SK-N-SH treated with all-trans-retinoic acid at 6 μM for 48 hours (cell line): ENCODE data around the gene MKKS.

Experiments
- ATAC-seq: fragments of 200-7000 bp; cut with Tn5 transposase; 3 replicates; pipeline ENCODE4 v1.9.1; 2020; ENCODE audit warnings: mild to moderate bottlenecking, moderate library complexity
- ARNTL ChIP-seq: fragments of 450-650 bp; formaldehyde crosslinking; IDR thresholded peaks from 2 replicates; pipeline ENCODE4 v1.5.0; 2020; ENCODE audit warnings: low read depth, mild to moderate bottlenecking, moderate library complexity, borderline replicate concordance
- BACH2 ChIP-seq: fragments of 250-450 bp; sonication (Bioruptor Pico); IDR thresholded peaks from 2 replicates; pipeline ENCODE4 v1.9.0; 2021; ENCODE audit warnings: mild to moderate bottlenecking, borderline replicate concordance
- CSDC2 ChIP-seq: fragments of 250-450 bp; sonication (Bioruptor Pico); IDR thresholded peaks from 2 replicates; pipeline ENCODE4 v1.5.0; 2020; ENCODE audit warnings: mild to moderate bottlenecking, moderate library complexity
- ESRRG ChIP-seq: fragments of 250-450 bp; sonication (Bioruptor Pico); IDR thresholded peaks from 2 replicates; pipeline ENCODE4 v1.6.1; 2021; ENCODE audit warnings: mild to moderate bottlenecking
- GLIS3 ChIP-seq: fragments of 250-450 bp; sonication (Bioruptor Pico); IDR thresholded peaks from 2 replicates; pipeline ENCODE4 v1.5.0; 2020; ENCODE audit warnings: mild to moderate bottlenecking, moderate library complexity
- ISL1 ChIP-seq: fragments of 250-450 bp; sonication (Bioruptor Pico); IDR thresholded peaks from 2 replicates; pipeline ENCODE4 v2.1.2; 2022; ENCODE audit warnings: mild to moderate bottlenecking, moderate library complexity
- OSR1 ChIP-seq: fragments of 250-450 bp; sonication (Bioruptor Pico); IDR thresholded peaks from 2 replicates; pipeline ENCODE4 v1.8.0; 2022; ENCODE audit warnings: moderate library complexity, mild to moderate bottlenecking, inconsistent platforms
- PPARA ChIP-seq: fragments of 250-450 bp; sonication (Bioruptor Pico); IDR thresholded peaks from 2 replicates; pipeline ENCODE4 v1.5.0; 2020; ENCODE audit warnings: mild to moderate bottlenecking, borderline replicate concordance
- RARB ChIP-seq: fragments of 250-450 bp; sonication (Bioruptor Pico); IDR thresholded peaks from 2 replicates; pipeline ENCODE4 v1.8.0; 2021; ENCODE audit warnings: mild to moderate bottlenecking, moderate library complexity
- SNAI2 ChIP-seq: fragments of 250-450 bp; sonication (Bioruptor Pico); IDR thresholded peaks from 2 replicates; pipeline ENCODE4 v1.5.0; 2020; ENCODE audit warnings: mild to moderate bottlenecking, moderate library complexity
- TCF4 ChIP-seq: fragments of 250-450 bp; sonication (Bioruptor Pico); IDR thresholded peaks from 2 replicates; pipeline ENCODE4 v1.8.0; 2021; ENCODE audit warnings: mild to moderate bottlenecking, moderate library complexity, borderline replicate concordance
- TOX ChIP-seq: fragments of 250-450 bp; sonication (Bioruptor Pico); IDR thresholded peaks from 2 replicates; pipeline ENCODE4 v1.8.0; 2021; ENCODE audit warnings: mild to moderate bottlenecking, moderate library complexity, borderline replicate concordance
- ZC3H10 ChIP-seq: fragments of 250-450 bp; sonication (Bioruptor Pico); IDR thresholded peaks from 2 replicates; pipeline ENCODE4 v1.5.1; 2021; ENCODE audit warnings: mild to moderate bottlenecking, moderate library complexity
- ZFP3 ChIP-seq: fragments of 250-450 bp; sonication (Bioruptor Pico); IDR thresholded peaks from 2 replicates; pipeline ENCODE4 v1.5.0; 2020; ENCODE audit warnings: mild to moderate bottlenecking, moderate library complexity
- ZNF565 ChIP-seq: fragments of 450-650 bp; formaldehyde crosslinking; conservative IDR thresholded peaks from 2 replicates; pipeline ENCODE4 v1.5.0; 2020; ENCODE audit warnings: low read depth, mild to moderate bottlenecking, moderate library complexity
- ZNF70 ChIP-seq: fragments of 450-650 bp; formaldehyde crosslinking; IDR thresholded peaks from 2 replicates; pipeline ENCODE4 v1.5.0; 2020; ENCODE audit warnings: mild to moderate bottlenecking, moderate library complexity
- ZNF8 ChIP-seq: fragments of 450-650 bp; formaldehyde crosslinking; IDR thresholded peaks from 2 replicates; pipeline ENCODE4 v1.5.0; 2020; ENCODE audit warnings: mild to moderate bottlenecking, moderate library complexity
- TF ChIP-seq, protein P1 (sequence below): fragments of 250-450 bp; sonication (Bioruptor Pico); IDR thresholded peaks from 2 replicates; pipeline ENCODE4 v1.5.0; 2020; ENCODE audit warnings: mild to moderate bottlenecking, moderate library complexity
- TF ChIP-seq, protein P2 (sequence below): fragments of 250-450 bp; sonication (Bioruptor Pico); IDR thresholded peaks from 2 replicates; pipeline ENCODE4 v1.8.0; 2020; ENCODE audit warnings: mild to moderate bottlenecking, moderate library complexity, borderline replicate concordance
- TF ChIP-seq, protein P3 (sequence below): fragments of 250-450 bp; sonication (Bioruptor Pico); IDR thresholded peaks from 2 replicates; pipeline ENCODE4 v1.5.1; 2020; ENCODE audit warnings: low read depth, mild to moderate bottlenecking, moderate library complexity
- TF ChIP-seq, protein P4 (sequence below): fragments of 250-450 bp; sonication (Bioruptor Pico); IDR thresholded peaks from 2 replicates; pipeline ENCODE4 v1.5.1; 2021; ENCODE audit warnings: mild to moderate bottlenecking, moderate library complexity
- TF ChIP-seq, protein P5 (sequence below): fragments of 250-450 bp; sonication (Bioruptor Pico); IDR thresholded peaks from 2 replicates; pipeline ENCODE4 v1.8.0; 2021; ENCODE audit warnings: low read depth, mild to moderate bottlenecking, moderate library complexity, borderline replicate concordance

MKKS gene

DNA sequence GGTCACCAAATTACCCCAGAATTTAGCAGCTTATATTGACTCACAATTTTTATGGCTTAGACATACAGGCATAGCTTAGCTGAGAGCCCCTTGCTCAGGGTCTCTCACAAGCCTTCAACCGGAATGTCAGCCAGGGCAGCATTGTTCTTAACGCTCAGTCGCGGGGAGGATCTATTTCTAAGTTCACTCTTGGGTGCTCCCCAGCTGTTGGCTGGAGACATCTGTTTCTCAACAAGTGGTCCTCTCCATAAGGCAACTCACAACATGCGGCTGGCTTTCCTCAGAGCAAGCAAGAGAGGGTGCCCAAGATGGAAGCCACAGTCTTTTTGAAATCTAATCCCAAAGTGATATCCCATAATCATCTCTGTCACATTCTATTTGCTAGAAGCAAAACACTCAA lies 47.7 kb upstream of the MKKS start:
- no peak for ATAC-seq
- TF ChIP-seq ZNF565 (no peak), ESRRG (no peak), ZFP3 (CRISPR knock-in tag) (no peak), ZNF8 (no peak), TOX (CRISPR knock-in tag) (no peak), ARNTL (CRISPR knock-in tag) (no peak), PPARA (CRISPR knock-in tag) (no peak), OSR1 (CRISPR knock-in tag) (no peak), SNAI2 (CRISPR knock-in tag) (no peak), RARB (CRISPR knock-in tag) (no peak), ZNF70 (CRISPR knock-in tag) (no peak), CSDC2 (CRISPR knock-in tag) (no peak), GLIS3 (CRISPR knock-in tag) (no peak), ISL1 (CRISPR knock-in tag) (no peak), ZC3H10 (no peak), TCF4 (CRISPR knock-in tag) (no peak)
- TF ChIP-seq, protein P1, sequence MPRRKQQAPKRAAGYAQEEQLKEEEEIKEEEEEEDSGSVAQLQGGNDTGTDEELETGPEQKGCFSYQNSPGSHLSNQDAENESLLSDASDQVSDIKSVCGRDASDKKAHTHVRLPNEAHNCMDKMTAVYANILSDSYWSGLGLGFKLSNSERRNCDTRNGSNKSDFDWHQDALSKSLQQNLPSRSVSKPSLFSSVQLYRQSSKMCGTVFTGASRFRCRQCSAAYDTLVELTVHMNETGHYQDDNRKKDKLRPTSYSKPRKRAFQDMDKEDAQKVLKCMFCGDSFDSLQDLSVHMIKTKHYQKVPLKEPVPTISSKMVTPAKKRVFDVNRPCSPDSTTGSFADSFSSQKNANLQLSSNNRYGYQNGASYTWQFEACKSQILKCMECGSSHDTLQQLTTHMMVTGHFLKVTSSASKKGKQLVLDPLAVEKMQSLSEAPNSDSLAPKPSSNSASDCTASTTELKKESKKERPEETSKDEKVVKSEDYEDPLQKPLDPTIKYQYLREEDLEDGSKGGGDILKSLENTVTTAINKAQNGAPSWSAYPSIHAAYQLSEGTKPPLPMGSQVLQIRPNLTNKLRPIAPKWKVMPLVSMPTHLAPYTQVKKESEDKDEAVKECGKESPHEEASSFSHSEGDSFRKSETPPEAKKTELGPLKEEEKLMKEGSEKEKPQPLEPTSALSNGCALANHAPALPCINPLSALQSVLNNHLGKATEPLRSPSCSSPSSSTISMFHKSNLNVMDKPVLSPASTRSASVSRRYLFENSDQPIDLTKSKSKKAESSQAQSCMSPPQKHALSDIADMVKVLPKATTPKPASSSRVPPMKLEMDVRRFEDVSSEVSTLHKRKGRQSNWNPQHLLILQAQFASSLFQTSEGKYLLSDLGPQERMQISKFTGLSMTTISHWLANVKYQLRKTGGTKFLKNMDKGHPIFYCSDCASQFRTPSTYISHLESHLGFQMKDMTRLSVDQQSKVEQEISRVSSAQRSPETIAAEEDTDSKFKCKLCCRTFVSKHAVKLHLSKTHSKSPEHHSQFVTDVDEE (CRISPR knock-in tag), result no peak
- TF ChIP-seq, protein P2, sequence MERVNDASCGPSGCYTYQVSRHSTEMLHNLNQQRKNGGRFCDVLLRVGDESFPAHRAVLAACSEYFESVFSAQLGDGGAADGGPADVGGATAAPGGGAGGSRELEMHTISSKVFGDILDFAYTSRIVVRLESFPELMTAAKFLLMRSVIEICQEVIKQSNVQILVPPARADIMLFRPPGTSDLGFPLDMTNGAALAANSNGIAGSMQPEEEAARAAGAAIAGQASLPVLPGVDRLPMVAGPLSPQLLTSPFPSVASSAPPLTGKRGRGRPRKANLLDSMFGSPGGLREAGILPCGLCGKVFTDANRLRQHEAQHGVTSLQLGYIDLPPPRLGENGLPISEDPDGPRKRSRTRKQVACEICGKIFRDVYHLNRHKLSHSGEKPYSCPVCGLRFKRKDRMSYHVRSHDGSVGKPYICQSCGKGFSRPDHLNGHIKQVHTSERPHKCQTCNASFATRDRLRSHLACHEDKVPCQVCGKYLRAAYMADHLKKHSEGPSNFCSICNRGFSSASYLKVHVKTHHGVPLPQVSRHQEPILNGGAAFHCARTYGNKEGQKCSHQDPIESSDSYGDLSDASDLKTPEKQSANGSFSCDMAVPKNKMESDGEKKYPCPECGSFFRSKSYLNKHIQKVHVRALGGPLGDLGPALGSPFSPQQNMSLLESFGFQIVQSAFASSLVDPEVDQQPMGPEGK (CRISPR knock-in tag), result no peak
- TF ChIP-seq, protein P3, sequence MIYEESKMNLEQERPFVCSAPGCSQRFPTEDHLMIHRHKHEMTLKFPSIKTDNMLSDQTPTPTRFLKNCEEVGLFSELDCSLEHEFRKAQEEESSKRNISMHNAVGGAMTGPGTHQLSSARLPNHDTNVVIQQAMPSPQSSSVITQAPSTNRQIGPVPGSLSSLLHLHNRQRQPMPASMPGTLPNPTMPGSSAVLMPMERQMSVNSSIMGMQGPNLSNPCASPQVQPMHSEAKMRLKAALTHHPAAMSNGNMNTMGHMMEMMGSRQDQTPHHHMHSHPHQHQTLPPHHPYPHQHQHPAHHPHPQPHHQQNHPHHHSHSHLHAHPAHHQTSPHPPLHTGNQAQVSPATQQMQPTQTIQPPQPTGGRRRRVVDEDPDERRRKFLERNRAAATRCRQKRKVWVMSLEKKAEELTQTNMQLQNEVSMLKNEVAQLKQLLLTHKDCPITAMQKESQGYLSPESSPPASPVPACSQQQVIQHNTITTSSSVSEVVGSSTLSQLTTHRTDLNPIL (CRISPR knock-in tag), result no peak
- TF ChIP-seq, all 23 proteins: peak for 0

DNA sequence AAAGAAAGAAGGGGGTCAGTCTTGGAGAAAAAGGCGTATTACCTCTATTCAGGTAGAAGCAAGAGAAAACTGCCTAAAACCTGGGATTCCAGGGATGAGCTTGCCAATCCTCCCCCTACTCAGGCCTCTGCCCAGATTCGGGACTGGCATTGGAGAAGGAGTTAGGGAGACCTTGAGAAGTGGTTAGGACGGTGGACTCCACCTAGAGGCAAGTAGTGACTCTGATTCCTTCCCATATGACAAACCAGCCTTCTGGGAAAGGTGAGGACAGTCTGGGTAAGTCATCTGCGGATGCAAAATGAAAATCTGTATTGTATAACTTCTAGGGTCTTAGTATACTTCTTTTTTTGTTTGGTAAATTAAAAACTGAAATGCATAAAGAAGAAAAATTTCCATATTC lies 44.9 kb upstream of the MKKS start:
- no peak for ATAC-seq

More for the DNA sequence above, 44.9 kb upstream of the MKKS start:
- TF ChIP-seq GLIS3 (CRISPR knock-in tag) (no peak), TOX (CRISPR knock-in tag) (no peak), ZNF8 (no peak), ARNTL (CRISPR knock-in tag) (no peak), BACH2 (CRISPR knock-in tag) (no peak), CSDC2 (CRISPR knock-in tag) (no peak), ZFP3 (CRISPR knock-in tag) (no peak), OSR1 (CRISPR knock-in tag) (no peak), ZNF565 (no peak), PPARA (CRISPR knock-in tag) (no peak), SNAI2 (CRISPR knock-in tag) (no peak), TCF4 (CRISPR knock-in tag) (no peak), ESRRG (no peak)
- TF ChIP-seq, protein P1 (CRISPR knock-in tag), result no peak
- TF ChIP-seq, protein P4, sequence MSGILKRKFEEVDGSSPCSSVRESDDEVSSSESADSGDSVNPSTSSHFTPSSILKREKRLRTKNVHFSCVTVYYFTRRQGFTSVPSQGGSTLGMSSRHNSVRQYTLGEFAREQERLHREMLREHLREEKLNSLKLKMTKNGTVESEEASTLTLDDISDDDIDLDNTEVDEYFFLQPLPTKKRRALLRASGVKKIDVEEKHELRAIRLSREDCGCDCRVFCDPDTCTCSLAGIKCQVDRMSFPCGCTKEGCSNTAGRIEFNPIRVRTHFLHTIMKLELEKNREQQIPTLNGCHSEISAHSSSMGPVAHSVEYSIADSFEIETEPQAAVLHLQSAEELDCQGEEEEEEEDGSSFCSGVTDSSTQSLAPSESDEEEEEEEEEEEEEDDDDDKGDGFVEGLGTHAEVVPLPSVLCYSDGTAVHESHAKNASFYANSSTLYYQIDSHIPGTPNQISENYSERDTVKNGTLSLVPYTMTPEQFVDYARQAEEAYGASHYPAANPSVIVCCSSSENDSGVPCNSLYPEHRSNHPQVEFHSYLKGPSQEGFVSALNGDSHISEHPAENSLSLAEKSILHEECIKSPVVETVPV (CRISPR knock-in tag), result no peak
- TF ChIP-seq, protein P2 (CRISPR knock-in tag), result no peak
- TF ChIP-seq, protein P5, sequence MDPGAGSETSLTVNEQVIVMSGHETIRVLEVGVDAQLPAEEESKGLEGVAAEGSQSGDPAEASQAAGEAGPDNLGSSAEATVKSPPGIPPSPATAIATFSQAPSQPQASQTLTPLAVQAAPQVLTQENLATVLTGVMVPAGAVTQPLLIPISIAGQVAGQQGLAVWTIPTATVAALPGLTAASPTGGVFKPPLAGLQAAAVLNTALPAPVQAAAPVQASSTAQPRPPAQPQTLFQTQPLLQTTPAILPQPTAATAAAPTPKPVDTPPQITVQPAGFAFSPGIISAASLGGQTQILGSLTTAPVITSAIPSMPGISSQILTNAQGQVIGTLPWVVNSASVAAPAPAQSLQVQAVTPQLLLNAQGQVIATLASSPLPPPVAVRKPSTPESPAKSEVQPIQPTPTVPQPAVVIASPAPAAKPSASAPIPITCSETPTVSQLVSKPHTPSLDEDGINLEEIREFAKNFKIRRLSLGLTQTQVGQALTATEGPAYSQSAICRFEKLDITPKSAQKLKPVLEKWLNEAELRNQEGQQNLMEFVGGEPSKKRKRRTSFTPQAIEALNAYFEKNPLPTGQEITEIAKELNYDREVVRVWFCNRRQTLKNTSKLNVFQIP (CRISPR knock-in tag), result no peak
